NCI-H2081 (cell line): Measurements from ENCODE around the gene PLXNA4.

Experiments used
- DNase-seq, 2 experiments: peaks; one replicate each; lab custom pipeline; 2025; lab: John Stamatoyannopoulos, UW

The PLXNA4 gene

GRCh38 chr7:132500727-132501440 is 75.4 kb downstream of the PLXNA4 start:
- no peak for DNase-seq

GRCh38 chr7:132499487-132499886 is 76.8 kb downstream of the PLXNA4 start:
- DNase-seq, result no peak

- DNase-seq, result no peak
These were observed 77.2 kb downstream of the PLXNA4 start for GRCh38 chr7:132499065-132499464.

GRCh38 chr7:132498319-132498718 is 78.0 kb downstream of the PLXNA4 start:
- DNase-seq, result no peak

GRCh38 chr7:132497098-132497497 is 79.2 kb downstream of the PLXNA4 start:
- DNase-seq, result no peak

- DNase-seq, result no peak
These were observed 80.3 kb downstream of the PLXNA4 start for GRCh38 chr7:132495936-132496335.

GRCh38 chr7:132494474-132494873 is 81.8 kb downstream of the PLXNA4 start:
- peak in 1 of 2 experiments; percentile 11 for DNase-seq

- DNase-seq, result no peak
These were observed 83.3 kb downstream of the PLXNA4 start for GRCh38 chr7:132492823-132493445.

- DNase-seq, result no peak
These were observed 84.8 kb downstream of the PLXNA4 start for GRCh38 chr7:132491391-132491945.

- DNase-seq, result no peak
These were observed 85.8 kb downstream of the PLXNA4 start for GRCh38 chr7:132490474-132490873.

GRCh38 chr7:132489776-132490237 is 86.5 kb downstream of the PLXNA4 start:
- no peak for DNase-seq

GRCh38 chr7:132488634-132489302 is 87.5 kb downstream of the PLXNA4 start:
- no peak for DNase-seq

- DNase-seq, result no peak
These were observed 90.0 kb downstream of the PLXNA4 start for GRCh38 chr7:132486274-132486610.

GRCh38 chr7:132485600-132486273 is 90.5 kb downstream of the PLXNA4 start:
- DNase-seq, result no peak

- DNase-seq, result no peak
These were observed 91.1 kb downstream of the PLXNA4 start for GRCh38 chr7:132485136-132485535.

- no peak for DNase-seq
These were observed 93.4 kb downstream of the PLXNA4 start for GRCh38 chr7:132482866-132483265.

- DNase-seq, result no peak
These were observed 95.7 kb downstream of the PLXNA4 start for GRCh38 chr7:132480534-132480933.

GRCh38 chr7:132476541-132476940 is 99.7 kb downstream of the PLXNA4 start:
- DNase-seq, result no peak

- DNase-seq, result no peak
These were observed 100.6 kb downstream of the PLXNA4 start for GRCh38 chr7:132475669-132476116.

GRCh38 chr7:132475037-132475668 is 101.1 kb downstream of the PLXNA4 start:
- no peak for DNase-seq

- DNase-seq, result no peak
These were observed 103.7 kb downstream of the PLXNA4 start for GRCh38 chr7:132472463-132473120.
